GM21825 (cell line): ENCODE measurements around the gene GCK.

Source experiments
- ATAC-seq: cut with Tn5 transposase; IDR thresholded peaks from one replicate; pipeline ENCODE4 v1.9.1; 2021; ENCODE audit warnings: mild to moderate bottlenecking, moderate library complexity; ENCODE audit not compliant: unreplicated experiment

Gene GCK

DNA sequence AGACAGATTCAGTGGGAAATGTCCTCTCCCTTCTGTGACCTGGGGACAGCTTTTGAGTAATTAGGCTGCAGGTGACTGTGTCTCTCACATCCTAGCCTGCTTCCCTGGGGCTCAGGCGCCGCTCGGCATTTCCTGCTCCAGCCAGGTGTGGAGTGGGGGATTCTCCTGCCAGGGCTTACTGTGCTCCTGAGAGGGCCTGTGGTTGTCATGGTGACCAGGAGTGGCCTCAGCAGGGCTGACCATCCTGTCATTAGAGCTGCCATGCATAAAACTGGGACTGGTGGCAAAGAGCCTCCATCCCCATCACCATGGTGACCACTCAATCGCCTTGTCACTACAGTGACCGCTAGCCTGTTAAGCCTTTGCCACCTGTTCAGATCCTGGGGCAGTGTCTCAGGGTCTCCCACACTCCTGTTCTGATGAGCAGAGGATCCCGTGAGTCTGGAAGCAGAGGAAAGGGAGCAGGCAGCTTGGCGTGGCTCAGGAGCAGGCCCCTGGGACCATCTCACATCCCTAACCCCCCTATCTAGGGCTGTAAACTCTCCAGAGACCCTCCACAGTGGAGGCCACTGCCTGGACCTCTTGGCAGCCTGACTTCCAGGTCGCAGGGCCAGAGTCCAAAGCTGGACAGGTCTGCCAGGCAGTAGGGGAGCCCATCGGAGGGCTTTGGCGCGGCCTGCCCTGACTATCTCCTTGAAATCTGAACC is at the start of gene GCK:
Gene GCK (minus strand): TSS at position 154 of the 707 bp plus-strand sequence. CDS start 486 bp downstream, outside the sequence.
- no peak for ATAC-seq

DNA sequence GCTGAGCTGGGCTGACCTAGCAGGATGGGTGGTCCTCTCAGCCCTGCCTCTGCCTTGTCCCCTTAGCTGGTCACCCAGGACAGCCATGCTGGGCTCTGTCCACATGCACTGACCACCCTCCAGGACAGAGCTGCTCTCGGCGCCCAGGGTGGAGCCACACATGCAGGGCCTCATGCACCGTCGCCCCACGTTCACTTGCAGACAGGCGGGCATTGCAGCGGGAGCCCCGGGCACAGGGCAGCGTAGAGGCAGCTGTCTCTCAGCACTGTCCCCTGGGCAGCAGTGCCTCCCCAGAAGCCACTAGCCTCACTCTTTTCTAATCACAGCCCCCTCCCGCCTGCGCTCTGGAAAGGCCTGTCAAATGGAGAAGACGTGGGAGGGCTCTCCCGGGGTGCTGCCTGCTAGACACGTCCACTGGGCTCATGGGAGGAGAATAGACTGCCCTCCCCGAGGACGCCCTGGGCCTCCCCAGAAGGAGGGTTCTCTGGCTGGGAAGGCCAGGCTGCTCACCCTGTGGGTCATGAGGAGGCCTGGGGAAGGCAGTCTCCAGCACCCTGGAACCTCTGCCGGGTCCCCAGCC is 49.0 kb upstream of the GCK start:
- ATAC-seq: no peak

DNA sequence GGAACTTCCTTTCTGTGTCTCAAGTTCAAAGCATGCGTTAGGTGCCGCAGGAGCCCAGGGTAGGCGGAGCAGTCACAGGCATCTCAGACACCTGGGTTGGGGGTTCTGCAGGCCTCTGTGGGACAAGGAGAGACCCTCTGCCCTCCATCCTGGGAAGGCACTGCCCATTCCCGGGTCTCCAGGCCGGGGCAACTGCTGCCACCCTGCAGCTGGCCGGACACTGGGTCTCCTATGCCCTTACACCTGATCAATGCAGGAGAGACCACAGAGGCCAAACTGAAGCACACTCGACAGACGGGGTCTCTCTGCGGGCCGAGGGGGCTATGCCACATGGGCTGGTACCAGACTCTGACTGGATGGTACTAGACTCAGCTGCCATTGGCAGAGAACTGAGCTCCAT is 48.5 kb upstream of the GCK start:
- no peak for ATAC-seq

DNA sequence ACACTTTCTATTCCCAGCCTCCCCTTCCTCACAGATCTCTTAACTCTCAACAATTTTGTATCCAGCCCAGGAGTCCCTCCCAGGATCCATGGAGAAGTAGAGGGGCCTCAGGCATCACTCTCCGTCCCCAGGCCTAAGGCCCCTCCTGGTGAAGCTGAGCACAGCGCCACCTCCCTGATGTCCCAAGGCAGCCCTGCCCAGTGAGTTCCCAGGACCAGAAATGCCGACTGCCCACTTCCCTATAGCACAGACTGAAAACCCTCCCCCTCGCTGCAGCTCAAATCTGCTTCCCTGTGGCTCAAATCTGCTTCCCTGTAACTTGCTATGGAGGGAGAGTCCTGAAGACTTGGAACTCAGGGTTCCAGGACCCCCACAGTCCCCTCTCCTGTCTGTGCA is 47.1 kb upstream of the GCK start:
- ATAC-seq: no peak

DNA sequence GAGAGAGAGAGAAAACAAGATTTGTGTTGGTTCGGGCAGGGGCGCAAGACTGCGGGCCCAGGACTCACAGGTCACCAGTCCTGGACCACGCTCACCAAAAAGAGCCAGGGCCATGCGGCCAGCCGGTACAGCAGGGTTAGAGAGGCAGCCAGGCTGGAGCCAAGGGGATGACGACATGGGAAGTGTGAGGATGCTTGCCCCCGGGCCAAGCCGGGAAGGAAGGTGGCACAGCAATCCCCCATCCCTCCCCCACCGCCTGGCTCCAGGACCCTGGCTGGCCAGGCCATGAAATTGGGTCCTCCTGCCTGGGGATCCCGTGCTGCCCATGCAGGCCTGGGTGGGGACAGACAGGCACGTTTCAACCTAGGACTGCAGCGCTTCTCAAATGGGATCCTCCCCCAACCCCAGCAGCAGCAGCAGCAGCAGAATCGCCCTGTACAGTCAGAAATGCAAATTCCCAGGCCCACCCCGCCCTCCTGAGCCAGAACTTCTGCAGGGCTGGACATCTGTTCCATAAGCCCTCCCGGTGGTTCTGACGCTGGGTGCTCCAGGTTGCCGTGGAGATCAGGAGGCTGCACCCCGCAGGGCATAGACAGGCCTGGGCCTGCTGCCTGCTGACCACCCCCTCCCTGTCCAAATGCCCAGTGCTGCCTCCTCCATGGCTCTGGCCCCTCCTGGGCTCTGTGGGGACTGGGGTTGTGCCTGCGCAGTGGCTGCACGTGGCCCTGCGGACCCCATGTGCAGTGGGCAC is 46.5 kb upstream of the GCK start:
- ATAC-seq: no peak

DNA sequence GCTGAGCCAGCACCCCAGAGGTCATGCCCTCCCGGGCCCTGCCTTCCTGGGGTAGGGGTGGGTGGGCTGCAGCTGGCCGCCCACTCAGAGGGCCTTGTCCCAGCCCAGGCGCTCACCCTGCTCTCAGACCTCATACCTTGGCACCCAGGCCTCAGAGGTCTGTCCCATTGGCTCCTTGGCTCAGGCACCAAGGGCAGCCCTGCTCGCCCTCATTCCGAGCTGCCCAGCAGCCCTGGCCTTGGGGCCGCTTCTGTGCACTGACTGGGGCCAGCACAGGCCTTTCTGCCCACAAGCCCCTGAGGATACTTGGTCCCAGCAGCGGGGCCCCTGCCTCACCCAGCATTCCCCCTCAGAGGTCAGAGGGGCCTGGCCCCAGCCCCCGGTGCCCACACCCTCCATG is 45.8 kb upstream of the GCK start:
- ATAC-seq: no peak

DNA sequence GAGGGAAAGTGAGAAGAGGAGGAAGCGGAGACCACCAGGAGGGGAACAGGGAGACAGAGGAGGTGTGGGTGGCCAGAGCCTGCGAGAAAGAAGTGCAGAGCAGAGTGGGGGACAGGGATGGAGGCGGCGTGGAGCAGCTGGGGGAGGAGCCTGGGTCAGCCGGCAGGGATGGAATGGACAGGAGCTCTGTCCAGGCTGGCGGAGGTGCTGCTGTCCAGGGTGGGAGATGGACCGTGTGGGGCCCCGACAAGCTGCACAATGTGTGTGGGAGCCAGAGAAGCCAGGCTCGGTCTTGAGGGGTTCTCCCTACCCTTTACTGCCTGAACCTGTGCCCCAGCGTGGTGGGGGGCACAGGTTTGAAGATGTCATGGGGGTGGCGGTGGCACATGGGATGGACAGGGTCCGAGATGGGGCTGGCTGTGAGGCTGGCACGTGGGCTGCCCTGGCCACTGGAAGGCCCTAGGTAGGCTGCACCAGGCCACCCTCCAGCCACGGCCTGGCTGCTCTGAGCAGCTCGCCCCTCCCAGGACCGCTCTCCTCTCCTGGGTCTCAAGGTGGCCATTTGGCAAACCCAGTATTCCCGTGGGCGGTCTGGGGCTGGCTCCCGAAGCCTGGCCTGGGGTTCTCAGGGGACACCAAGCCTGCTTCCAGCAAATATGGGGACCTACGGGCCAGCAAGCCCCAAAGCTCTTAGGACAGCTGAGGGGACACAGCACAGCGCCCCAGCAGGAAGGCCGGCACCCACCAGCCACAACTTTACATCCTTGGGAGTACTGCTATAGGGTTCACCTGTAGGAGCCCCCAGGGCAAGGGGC is 43.9 kb upstream of the GCK start:
- ATAC-seq: no peak

DNA sequence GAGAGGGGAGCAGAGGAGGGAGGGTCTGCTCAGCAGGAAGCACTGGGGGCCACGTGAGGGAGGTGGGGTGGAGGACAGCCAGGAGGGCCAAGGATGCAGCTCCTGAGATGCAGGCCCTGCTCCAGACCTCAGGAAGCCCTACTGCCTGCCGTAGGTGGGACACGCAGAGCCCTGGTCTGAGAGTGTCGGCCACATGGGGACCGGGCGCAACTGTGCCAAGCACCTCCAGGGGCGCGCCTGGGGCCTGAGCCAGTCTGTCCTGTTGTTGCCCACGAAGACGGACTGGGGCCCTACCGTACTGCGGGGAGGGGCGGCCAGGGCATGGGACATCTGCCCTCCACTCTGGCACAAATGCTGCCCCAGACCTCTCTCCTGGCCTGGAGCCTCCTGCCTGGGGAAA is 43.2 kb upstream of the GCK start:
- no peak for ATAC-seq

DNA sequence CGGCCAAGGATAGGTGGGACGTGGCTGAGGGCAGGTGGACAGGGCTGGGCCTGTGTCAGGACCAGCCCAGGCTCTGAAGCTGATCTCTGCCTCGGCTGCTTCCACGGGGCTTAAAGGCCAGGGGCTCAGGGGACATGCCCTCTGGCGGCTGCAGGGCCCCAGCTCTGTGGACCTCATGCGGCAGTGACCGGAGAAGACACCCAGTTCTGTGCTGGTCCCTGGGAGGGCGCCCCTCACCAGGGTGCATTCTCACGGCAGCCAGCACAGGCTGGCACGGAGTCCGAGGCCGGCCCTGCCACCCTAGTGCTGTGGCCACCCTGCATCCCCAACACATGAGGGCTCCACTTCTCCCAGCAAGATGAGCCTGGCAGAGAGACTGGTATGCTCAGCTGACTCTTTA is 41.8 kb upstream of the GCK start:
- no peak for ATAC-seq

DNA sequence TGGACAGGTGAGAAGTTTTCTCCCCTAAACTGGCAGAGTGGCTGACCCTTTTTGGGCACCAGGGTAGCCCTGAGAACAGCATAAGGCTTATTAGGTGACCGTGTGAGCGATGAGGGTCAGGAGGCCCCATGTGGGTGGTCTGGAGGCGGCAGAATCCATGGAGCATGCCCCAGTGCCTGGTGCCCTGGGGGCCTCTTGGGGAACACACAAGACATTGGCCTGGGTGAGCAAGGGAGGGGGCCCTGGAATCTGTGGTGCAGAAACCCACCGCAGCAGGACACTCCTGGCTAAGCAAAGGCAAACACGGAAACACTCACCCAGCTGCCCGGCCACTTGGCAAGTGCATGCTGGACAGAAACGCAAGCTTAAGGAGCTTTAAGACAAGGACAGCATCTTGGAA is 41.0 kb upstream of the GCK start:
- ATAC-seq: no peak

DNA sequence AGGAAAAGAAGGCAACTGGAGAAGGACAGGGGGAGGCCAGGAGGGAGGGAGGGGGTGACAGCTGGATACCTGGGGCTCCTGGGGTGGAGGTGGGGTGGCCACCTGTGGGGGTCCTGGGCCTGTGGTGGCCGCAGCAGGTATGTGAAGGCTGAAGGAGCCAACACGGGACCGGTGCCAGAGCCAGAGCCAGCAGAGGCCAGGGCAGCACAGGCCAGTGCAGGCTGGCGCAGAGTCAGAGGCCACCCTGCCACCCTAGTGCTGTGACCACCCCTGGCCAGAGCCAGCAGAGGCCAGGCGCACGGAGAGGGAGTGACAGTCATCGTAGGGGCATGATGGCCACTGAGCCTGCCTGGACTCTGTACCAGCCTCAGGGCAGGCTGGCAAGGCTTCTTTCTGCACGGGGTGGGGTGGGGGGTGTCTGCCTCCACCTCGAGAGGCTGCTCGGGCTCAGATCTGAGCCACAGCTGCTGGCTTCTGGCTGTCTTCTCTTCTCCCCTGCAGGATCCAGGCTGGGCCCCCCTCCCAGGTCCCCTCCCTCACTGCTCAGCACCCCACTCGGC is 40.4 kb upstream of the GCK start:
- ATAC-seq: no peak

DNA sequence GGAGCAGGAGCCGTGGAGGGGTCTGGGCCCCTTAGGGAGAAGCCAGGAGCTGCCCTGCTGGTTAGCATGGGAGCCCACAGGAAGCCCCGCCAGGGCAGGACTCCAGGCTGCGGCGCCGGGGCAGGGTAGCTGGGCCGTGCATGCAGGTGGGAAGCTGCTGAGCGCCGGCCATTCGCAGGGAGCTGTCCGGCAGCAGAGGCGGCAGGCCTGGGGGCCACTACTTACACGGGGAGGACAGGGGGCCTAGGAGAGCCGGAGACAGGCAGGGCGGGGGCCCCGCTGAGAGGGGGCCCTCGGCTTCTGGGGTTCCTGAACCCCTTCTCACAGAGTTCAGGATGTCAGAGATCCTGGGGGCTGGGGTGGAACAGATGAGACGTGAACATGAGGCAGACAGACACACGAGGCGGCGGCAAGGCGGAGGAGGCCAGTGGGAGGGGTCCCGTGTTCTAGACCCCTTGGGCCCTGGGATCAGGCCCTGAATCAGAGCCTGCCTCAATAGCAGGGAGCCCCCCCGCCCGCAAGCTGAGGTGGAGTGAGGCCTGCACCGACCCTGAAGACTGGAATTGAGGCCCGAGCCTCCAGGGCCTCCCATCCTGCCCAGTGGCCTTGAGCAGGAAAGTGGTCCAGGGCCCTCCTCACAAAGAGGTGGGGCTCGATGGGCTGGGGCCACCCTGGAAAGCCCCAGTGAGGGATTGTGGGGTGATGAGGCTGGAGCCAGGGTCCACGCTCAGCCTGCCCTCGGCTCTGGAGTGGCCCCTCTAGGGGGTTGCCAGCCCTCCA is 39.5 kb upstream of the GCK start:
- no peak for ATAC-seq

DNA sequence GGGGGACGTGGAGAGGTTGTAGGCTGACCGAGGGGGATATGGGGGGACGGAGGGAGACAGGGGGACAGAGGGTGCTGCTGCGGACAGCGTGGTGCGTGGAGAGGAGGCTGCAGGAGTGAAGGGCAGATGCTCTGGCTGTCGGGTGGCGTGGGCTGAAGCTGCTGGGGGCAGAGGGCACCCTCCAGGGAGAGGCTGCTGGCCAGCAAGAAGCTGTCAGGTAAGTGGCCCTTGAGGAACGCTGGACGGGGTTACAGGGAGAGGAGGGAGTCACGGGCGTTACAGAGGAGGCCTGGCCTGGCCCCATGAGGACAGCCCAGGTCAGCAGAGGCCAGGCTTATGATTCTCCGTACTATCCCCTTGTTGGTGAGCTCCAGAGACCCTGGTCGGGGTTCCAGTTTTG is 38.7 kb upstream of the GCK start:
- ATAC-seq: no peak

DNA sequence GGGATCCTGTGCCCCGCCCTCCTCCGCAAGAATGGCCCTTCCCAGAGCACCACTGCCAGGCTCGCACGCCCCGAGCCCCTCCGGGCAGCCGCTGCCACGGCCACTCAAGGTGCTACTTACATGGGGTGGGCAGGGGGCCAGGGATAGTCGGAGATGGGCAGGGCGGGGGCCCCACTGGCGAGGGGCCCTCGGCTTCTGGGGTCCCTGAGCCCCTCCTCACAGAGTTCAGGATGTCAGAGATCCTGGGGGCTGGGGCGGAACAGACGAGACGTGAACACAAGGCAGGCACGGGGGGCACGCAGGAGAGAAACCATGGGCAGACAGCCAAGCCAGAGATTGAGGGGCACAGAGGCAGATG is 37.1 kb upstream of the GCK start:
- no peak for ATAC-seq

DNA sequence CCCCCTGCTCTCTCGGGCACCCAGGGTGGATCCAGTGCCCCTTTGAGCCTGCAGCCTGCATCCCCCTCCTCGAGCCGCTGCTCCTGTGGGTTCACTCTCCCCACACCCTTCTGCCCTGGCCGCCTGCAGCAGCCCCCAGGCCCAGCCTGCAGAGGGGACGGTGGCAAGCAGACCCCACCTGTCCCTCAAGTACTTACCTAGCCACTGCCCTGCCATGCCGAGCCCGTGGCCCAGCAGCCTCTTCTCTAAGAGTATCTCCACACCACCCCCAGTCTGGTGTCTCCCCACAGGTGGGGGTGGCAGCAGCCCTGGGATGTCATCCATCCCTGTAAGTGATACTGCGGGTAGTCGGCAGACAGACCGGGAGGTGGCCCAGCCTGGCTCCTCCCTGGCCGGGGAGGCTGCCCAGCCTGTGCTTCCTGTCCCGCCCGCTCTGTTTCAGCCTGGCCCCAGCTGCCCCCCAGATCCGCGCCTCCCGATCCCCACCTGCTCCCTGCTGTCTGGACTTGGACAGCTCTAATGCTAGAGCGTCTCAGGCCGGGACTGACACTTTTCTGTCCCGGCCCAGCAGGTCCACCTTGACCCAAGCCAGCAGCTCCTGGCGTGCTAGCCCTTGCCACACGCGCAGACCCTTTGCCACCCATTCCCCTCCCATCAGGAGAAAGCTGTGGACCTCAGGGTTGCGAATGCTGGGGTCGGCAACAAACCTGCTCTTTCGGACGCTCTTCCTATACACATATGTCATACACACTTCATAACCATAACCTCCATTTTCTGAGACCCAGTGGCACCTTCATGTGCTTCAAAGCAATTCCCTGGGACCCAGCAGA is 36.5 kb upstream of the GCK start:
- ATAC-seq: no peak

DNA sequence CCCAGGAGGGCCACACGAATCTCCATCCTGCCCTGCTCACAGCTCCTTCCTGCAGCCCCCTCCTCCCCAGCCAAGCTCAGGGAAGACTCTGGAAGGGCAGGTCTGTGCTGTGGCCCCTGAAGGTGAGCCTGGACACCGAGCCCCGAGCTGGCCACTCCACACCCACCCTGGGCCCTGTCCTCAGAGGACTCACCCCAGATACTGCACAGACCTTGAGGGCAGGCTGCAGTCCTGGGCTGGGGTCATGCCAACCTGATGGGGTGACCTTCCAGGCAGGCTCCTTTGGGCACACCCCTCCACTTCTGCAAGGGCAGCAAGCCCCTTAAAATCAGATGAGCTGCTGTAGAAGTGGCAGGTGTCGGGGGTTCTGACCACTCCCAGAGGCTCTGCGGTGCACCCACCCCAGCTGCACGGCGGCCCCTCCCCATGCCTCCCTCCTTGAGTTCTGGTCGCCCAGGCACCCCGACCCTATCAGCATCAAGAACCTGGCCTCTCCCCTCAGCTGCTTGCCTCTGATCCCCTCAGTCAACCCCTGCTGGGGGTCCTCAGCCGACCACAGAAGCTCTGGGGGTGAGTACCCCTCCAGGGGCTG is 35.8 kb upstream of the GCK start:
- no peak for ATAC-seq

DNA sequence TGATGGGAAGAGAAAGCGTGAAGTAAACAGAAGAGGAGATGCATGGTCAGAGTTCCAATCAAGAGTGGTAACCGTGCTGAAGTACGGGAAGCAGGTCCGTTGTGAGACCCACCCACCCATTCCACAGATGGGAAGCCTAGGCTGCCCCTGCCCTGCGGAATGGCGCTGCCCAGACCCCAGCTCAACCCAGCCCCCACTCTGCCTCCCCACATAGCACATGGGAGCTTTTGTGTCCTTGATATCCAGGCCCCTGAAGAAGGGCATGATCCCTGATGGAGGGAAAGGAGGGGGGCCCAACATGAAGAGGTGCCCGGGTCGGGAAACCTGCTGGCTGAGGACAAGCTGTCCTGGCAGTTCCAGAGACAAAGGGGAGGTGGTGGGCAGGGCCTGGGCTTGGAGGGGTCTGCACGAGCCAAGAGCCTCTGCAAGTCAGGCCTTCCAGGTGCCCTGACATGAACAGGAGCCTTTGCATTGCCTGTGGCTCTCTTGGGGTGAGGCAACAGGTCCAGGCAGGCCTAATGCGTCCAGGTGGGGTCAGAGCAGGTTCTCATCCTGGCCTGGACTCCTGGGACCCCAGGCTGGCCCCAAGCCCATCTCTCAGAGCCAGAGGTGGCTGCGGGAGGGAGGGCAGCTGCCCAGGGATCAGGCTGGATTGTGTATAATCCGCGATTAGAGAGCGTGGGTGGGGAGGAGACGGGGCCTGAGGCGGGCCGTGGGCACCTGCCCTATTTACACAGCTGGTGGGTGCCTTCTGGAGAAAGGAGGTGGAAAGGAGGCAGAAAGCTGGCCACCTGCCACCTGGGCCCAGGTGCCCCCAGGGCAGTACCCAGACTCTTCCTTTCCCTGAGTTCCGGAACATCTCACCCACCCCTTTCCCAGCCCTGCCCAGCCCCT is 35.1 kb upstream of the GCK start:
- ATAC-seq: no peak
